ENCODE results near the gene SLC9A9. TPM values are rescaled to one million over a fixed set of nuclear protein-coding genes. Genes with fewer than 3 reads are reported as not detected.

The SLC9A9 gene
- total RNA-seq, 2 experiments from 2014 or later, result 12.2 TPM

DNA sequence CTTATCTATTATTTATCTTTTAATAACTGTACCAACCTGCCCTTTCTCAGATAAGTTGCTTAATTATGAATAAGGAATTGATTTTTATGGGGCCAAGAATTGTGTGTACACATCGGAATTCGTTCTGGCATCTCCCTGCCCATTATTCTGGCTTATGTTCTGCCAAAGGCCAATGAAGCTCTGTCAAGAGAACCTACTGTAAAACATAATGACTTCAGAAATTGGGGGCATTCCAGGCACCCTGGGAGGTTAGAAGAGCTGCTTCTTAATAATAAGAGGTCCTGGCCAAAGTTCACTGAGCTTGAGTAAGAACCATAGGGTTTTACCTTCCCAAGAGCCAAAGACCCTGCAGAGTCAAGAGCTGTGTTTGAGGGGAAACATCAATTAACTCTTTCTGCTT lies 261.7 kb downstream of the SLC9A9 start:
- Mint-ChIP-seq H3K36me3 (ENCODE audit: low read depth) (peaks cover 9% of the 10 kb centered on the region), H3K9me3 (no peaks in the 10 kb centered on the region), H3K4me1 (ENCODE audit: low read depth) (no peaks in the 10 kb centered on the region), H3K27me3 (no peaks in the 10 kb centered on the region), H3K27ac (no peak overlapping the region), H3K4me3 (no peak overlapping the region)
- Histone ChIP-seq H3K4me3 (ENCODE audit: low read length) (no peak overlapping the region), H3K4me1 (ENCODE audit: insufficient read depth, low read length) (no peaks in the 10 kb centered on the region), H3K36me3 (ENCODE audit: insufficient read depth, low read length) (no peaks in the 10 kb centered on the region), H3K9me3 (ENCODE audit: control insufficient read depth in 1 of 2, insufficient read depth in 1 of 2, low read length in 2 of 2) (no peaks in the 10 kb centered on the region), H3K27ac (ENCODE audit: low read depth in 1 of 2, low read length in 2 of 2) (no peak overlapping the region), H3K27me3 (ENCODE audit: control insufficient read depth in 1 of 2, insufficient read depth in 2 of 2, low read length in 2 of 2) (no peaks in the 10 kb centered on the region)
- POLR2A ChIA-PET, result no interaction called here
- intact Hi-C loops (cut with DNase I, micrococcal nuclease), result no loop called here
- CTCF ChIA-PET, result no interaction called here
- TF ChIP-seq CTCF (IDR thresholded peaks at IDR 0.05), result no peak
- ATAC-seq (ENCODE audit: poor library complexity) (no peak), DNase-seq (no peak)

DNA sequence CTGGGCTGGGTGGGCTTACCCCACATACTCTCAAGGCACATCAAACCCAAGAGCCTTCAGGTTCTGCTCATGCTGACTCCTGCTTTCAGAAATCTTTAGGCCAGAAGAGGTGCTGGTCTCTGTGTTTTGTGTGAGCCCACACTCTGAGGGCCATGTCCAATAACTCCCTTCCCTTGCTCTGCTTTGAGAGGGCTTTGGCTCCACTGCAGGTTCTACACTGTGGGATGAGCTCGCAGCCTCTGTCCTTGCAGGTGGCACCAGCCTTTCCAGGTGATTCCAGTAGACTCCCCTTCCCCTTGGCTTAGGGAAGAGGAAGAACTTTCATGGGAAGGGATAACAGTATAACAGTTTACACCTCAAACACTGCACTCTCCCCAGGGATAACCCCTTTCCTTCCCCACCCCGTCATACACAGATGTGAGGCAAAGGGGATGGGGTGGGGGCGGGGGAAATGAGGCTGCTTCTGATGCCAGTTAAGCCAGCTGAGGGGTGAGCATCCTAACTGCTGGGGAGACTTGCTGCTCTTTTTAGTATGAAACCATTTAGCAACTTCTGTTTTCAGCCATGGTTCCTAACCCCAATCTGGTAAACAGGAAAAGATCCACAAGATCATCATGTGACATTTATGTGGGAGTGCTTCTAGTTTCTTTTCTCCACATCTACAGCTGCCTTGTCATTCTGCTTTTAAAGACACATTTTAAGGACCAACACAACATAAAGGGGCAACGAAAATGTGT lies 262.4 kb downstream of the SLC9A9 start:
- Mint-ChIP-seq H3K36me3 (ENCODE audit: low read depth) (peaks cover 11% of the 10 kb centered on the region), H3K4me1 (ENCODE audit: low read depth) (no peaks in the 10 kb centered on the region), H3K9me3 (no peaks in the 10 kb centered on the region), H3K27ac (no peak overlapping the region), H3K27me3 (no peaks in the 10 kb centered on the region), H3K4me3 (no peak overlapping the region)
- POLR2A ChIA-PET, result no interaction called here
- TF ChIP-seq CTCF (IDR thresholded peaks at IDR 0.05), result no peak
- no peaks in the 10 kb centered on the region for H3K4me1 ChIP-seq (ENCODE audit: insufficient read depth, low read length)
- no peaks in the 10 kb centered on the region for H3K9me3 ChIP-seq (ENCODE audit: control insufficient read depth in 1 of 2, insufficient read depth in 1 of 2, low read length in 2 of 2)
- no peak overlapping the region for H3K27ac ChIP-seq (ENCODE audit: low read depth in 1 of 2, low read length in 2 of 2)
- H3K27me3 ChIP-seq (ENCODE audit: control insufficient read depth in 1 of 2, insufficient read depth in 2 of 2, low read length in 2 of 2), result no peaks in the 10 kb centered on the region
- H3K4me3 ChIP-seq (ENCODE audit: low read length), result no peak overlapping the region
- CTCF ChIA-PET, result no interaction called here
- DNase-seq, result no peak
- intact Hi-C loops (cut with DNase I, micrococcal nuclease), result no loop called here
- ATAC-seq (ENCODE audit: poor library complexity), result no peak
- H3K36me3 ChIP-seq (ENCODE audit: insufficient read depth, low read length), result no peaks in the 10 kb centered on the region

GRCh38 chr3:143584474-143584873 lies 263.8 kb downstream of the SLC9A9 start:
- ChIA-PET CTCF (no interaction called here), POLR2A (no interaction called here)
- ATAC-seq (ENCODE audit: poor library complexity), result no peak
- no peaks in the 10 kb centered on the region for H3K4me1 Mint-ChIP-seq (ENCODE audit: low read depth)
- H3K9me3 Mint-ChIP-seq, result no peaks in the 10 kb centered on the region
- Histone ChIP-seq H3K4me3 (ENCODE audit: low read length) (no peak overlapping the region), H3K9me3 (ENCODE audit: control insufficient read depth in 1 of 2, insufficient read depth in 1 of 2, low read length in 2 of 2) (no peaks in the 10 kb centered on the region), H3K27me3 (ENCODE audit: control insufficient read depth in 1 of 2, insufficient read depth in 2 of 2, low read length in 2 of 2) (no peaks in the 10 kb centered on the region), H3K27ac (ENCODE audit: low read depth in 1 of 2, low read length in 2 of 2) (no peak overlapping the region), H3K36me3 (ENCODE audit: insufficient read depth, low read length) (no peaks in the 10 kb centered on the region), H3K4me1 (ENCODE audit: insufficient read depth, low read length) (no peaks in the 10 kb centered on the region)
- TF ChIP-seq CTCF (IDR thresholded peaks at IDR 0.05), result no peak
- peaks cover 11% of the 10 kb centered on the region for H3K36me3 Mint-ChIP-seq (ENCODE audit: low read depth)
- H3K27ac Mint-ChIP-seq, result no peak overlapping the region
- no peak for DNase-seq
- no peak overlapping the region for H3K4me3 Mint-ChIP-seq
- intact Hi-C loops (cut with DNase I, micrococcal nuclease), result no loop called here
- H3K27me3 Mint-ChIP-seq, result no peaks in the 10 kb centered on the region

All from CD4-positive, alpha-beta T cell (primary cell).